ENCODE measurements around the gene DCPS.

DCPS gene

GRCh38 chr11:126334659-126335462 is 31.0 kb downstream of the DCPS start:
- no peaks in the 10 kb centered on the region for H3K9me3 ChIP-seq (ENCODE audit: control insufficient read depth in 1 of 2, low read length in 2 of 2)
- no peak overlapping the region for H3K27ac ChIP-seq (ENCODE audit: low read depth, low read length)
- H3K9ac ChIP-seq (ENCODE audit: low read depth in 1 of 2, low read length in 2 of 2): no peak overlapping the region
- H3K4me3 ChIP-seq (ENCODE audit: low read depth in 1 of 2, low read length in 2 of 2): no peak overlapping the region
- no peaks in the 10 kb centered on the region for H3K27me3 ChIP-seq (ENCODE audit: control insufficient read depth in 1 of 2, insufficient read depth in 2 of 2, low read length in 2 of 2)
- H3K36me3 ChIP-seq (ENCODE audit: control insufficient read depth in 1 of 2, insufficient read depth in 2 of 2, low read length in 2 of 2): peaks cover 15 to 47% of the 10 kb centered on the region in 2 donors
- peaks cover 0 to 14% of the 10 kb centered on the region in 2 donors for H3K4me1 ChIP-seq (ENCODE audit: control insufficient read depth in 1 of 2, insufficient read depth in 2 of 2, low read length in 2 of 2)

- Histone ChIP-seq H3K4me1 (ENCODE audit: control insufficient read depth in 1 of 2, insufficient read depth in 2 of 2, low read length in 2 of 2) (peaks cover 0 to 14% of the 10 kb centered on the region in 2 donors), H3K36me3 (ENCODE audit: control insufficient read depth in 1 of 2, insufficient read depth in 2 of 2, low read length in 2 of 2) (peaks cover 15 to 47% of the 10 kb centered on the region in 2 donors), H3K4me3 (ENCODE audit: low read depth in 1 of 2, low read length in 2 of 2) (no peak overlapping the region), H3K9ac (ENCODE audit: low read depth in 1 of 2, low read length in 2 of 2) (no peak overlapping the region), H3K9me3 (ENCODE audit: control insufficient read depth in 1 of 2, low read length in 2 of 2) (no peaks in the 10 kb centered on the region), H3K27ac (ENCODE audit: low read depth, low read length) (no peak overlapping the region), H3K27me3 (ENCODE audit: control insufficient read depth in 1 of 2, insufficient read depth in 2 of 2, low read length in 2 of 2) (no peaks in the 10 kb centered on the region)
Observed at GRCh38 chr11:126335463-126335760, 31.6 kb downstream of the DCPS start.

- no peaks in the 10 kb centered on the region for H3K9me3 ChIP-seq (ENCODE audit: control insufficient read depth in 1 of 2, low read length in 2 of 2)
- no peak overlapping the region for H3K27ac ChIP-seq (ENCODE audit: low read depth, low read length)
- H3K4me1 ChIP-seq (ENCODE audit: control insufficient read depth in 1 of 2, insufficient read depth in 2 of 2, low read length in 2 of 2): peaks cover 0 to 14% of the 10 kb centered on the region in 2 donors
- no peak overlapping the region for H3K9ac ChIP-seq (ENCODE audit: low read depth in 1 of 2, low read length in 2 of 2)
- H3K36me3 ChIP-seq (ENCODE audit: control insufficient read depth in 1 of 2, insufficient read depth in 2 of 2, low read length in 2 of 2): peaks cover 15 to 48% of the 10 kb centered on the region in 2 donors
- H3K4me3 ChIP-seq (ENCODE audit: low read depth in 1 of 2, low read length in 2 of 2): no peak overlapping the region
- H3K27me3 ChIP-seq (ENCODE audit: control insufficient read depth in 1 of 2, insufficient read depth in 2 of 2, low read length in 2 of 2): no peaks in the 10 kb centered on the region
Observed at GRCh38 chr11:126336138-126336541, 32.3 kb downstream of the DCPS start.

GRCh38 chr11:126336671-126337101 is 32.8 kb downstream of the DCPS start:
- H3K4me3 ChIP-seq (ENCODE audit: low read depth in 1 of 2, low read length in 2 of 2): no peak overlapping the region
- peaks cover 0 to 13% of the 10 kb centered on the region in 2 donors for H3K4me1 ChIP-seq (ENCODE audit: control insufficient read depth in 1 of 2, insufficient read depth in 2 of 2, low read length in 2 of 2)
- peaks cover 11 to 49% of the 10 kb centered on the region in 2 donors for H3K36me3 ChIP-seq (ENCODE audit: control insufficient read depth in 1 of 2, insufficient read depth in 2 of 2, low read length in 2 of 2)
- no peak overlapping the region for H3K27ac ChIP-seq (ENCODE audit: low read depth, low read length)
- H3K9me3 ChIP-seq (ENCODE audit: control insufficient read depth in 1 of 2, low read length in 2 of 2): no peaks in the 10 kb centered on the region
- no peaks in the 10 kb centered on the region for H3K27me3 ChIP-seq (ENCODE audit: control insufficient read depth in 1 of 2, insufficient read depth in 2 of 2, low read length in 2 of 2)
- H3K9ac ChIP-seq (ENCODE audit: low read depth in 1 of 2, low read length in 2 of 2): no peak overlapping the region

GRCh38 chr11:126337126-126337473 is 33.2 kb downstream of the DCPS start:
- Histone ChIP-seq H3K4me3 (ENCODE audit: low read depth in 1 of 2, low read length in 2 of 2) (no peak overlapping the region), H3K27me3 (ENCODE audit: control insufficient read depth in 1 of 2, insufficient read depth in 2 of 2, low read length in 2 of 2) (no peaks in the 10 kb centered on the region), H3K4me1 (ENCODE audit: control insufficient read depth in 1 of 2, insufficient read depth in 2 of 2, low read length in 2 of 2) (peaks cover 0 to 10% of the 10 kb centered on the region in 2 donors), H3K9ac (ENCODE audit: low read depth in 1 of 2, low read length in 2 of 2) (no peak overlapping the region), H3K27ac (ENCODE audit: low read depth, low read length) (no peak overlapping the region), H3K36me3 (ENCODE audit: control insufficient read depth in 1 of 2, insufficient read depth in 2 of 2, low read length in 2 of 2) (peaks cover 7 to 49% of the 10 kb centered on the region in 2 donors), H3K9me3 (ENCODE audit: control insufficient read depth in 1 of 2, low read length in 2 of 2) (no peaks in the 10 kb centered on the region)

GRCh38 chr11:126337474-126338241 is 33.8 kb downstream of the DCPS start:
- Histone ChIP-seq H3K4me3 (ENCODE audit: low read depth in 1 of 2, low read length in 2 of 2) (no peak overlapping the region), H3K9ac (ENCODE audit: low read depth in 1 of 2, low read length in 2 of 2) (no peak overlapping the region), H3K27me3 (ENCODE audit: control insufficient read depth in 1 of 2, insufficient read depth in 2 of 2, low read length in 2 of 2) (no peaks in the 10 kb centered on the region), H3K36me3 (ENCODE audit: control insufficient read depth in 1 of 2, insufficient read depth in 2 of 2, low read length in 2 of 2) (peaks cover 3 to 46% of the 10 kb centered on the region in 2 donors), H3K9me3 (ENCODE audit: control insufficient read depth in 1 of 2, low read length in 2 of 2) (no peaks in the 10 kb centered on the region), H3K27ac (ENCODE audit: low read depth, low read length) (no peak overlapping the region), H3K4me1 (ENCODE audit: control insufficient read depth in 1 of 2, insufficient read depth in 2 of 2, low read length in 2 of 2) (peaks cover 0 to 10% of the 10 kb centered on the region in 2 donors)

GRCh38 chr11:126338346-126339055 is 34.6 kb downstream of the DCPS start:
- H3K9me3 ChIP-seq (ENCODE audit: control insufficient read depth in 1 of 2, low read length in 2 of 2): no peaks in the 10 kb centered on the region
- H3K4me3 ChIP-seq (ENCODE audit: low read depth in 1 of 2, low read length in 2 of 2): no peak overlapping the region
- H3K27me3 ChIP-seq (ENCODE audit: control insufficient read depth in 1 of 2, insufficient read depth in 2 of 2, low read length in 2 of 2): no peaks in the 10 kb centered on the region
- peaks cover 0 to 10% of the 10 kb centered on the region in 2 donors for H3K4me1 ChIP-seq (ENCODE audit: control insufficient read depth in 1 of 2, insufficient read depth in 2 of 2, low read length in 2 of 2)
- H3K27ac ChIP-seq (ENCODE audit: low read depth, low read length): no peak overlapping the region
- peaks cover 5 to 46% of the 10 kb centered on the region in 2 donors for H3K36me3 ChIP-seq (ENCODE audit: control insufficient read depth in 1 of 2, insufficient read depth in 2 of 2, low read length in 2 of 2)
- no peak overlapping the region for H3K9ac ChIP-seq (ENCODE audit: low read depth in 1 of 2, low read length in 2 of 2)

- H3K36me3 ChIP-seq (ENCODE audit: control insufficient read depth in 1 of 2, insufficient read depth in 2 of 2, low read length in 2 of 2): peaks cover 8 to 53% of the 10 kb centered on the region in 2 donors
- no peak overlapping the region for H3K4me3 ChIP-seq (ENCODE audit: low read depth in 1 of 2, low read length in 2 of 2)
- no peaks in the 10 kb centered on the region for H3K27me3 ChIP-seq (ENCODE audit: control insufficient read depth in 1 of 2, insufficient read depth in 2 of 2, low read length in 2 of 2)
- no peak overlapping the region for H3K27ac ChIP-seq (ENCODE audit: low read depth, low read length)
- H3K4me1 ChIP-seq (ENCODE audit: control insufficient read depth in 1 of 2, insufficient read depth in 2 of 2, low read length in 2 of 2): peaks cover 0 to 10% of the 10 kb centered on the region in 2 donors
- H3K9me3 ChIP-seq (ENCODE audit: control insufficient read depth in 1 of 2, low read length in 2 of 2): no peaks in the 10 kb centered on the region
- H3K9ac ChIP-seq (ENCODE audit: low read depth in 1 of 2, low read length in 2 of 2): no peak overlapping the region
Observed at GRCh38 chr11:126339073-126339862, 35.4 kb downstream of the DCPS start.

- peaks cover 8 to 60% of the 10 kb centered on the region in 2 donors for H3K36me3 ChIP-seq (ENCODE audit: control insufficient read depth in 1 of 2, insufficient read depth in 2 of 2, low read length in 2 of 2)
- H3K4me1 ChIP-seq (ENCODE audit: control insufficient read depth in 1 of 2, insufficient read depth in 2 of 2, low read length in 2 of 2): peaks cover 0 to 10% of the 10 kb centered on the region in 2 donors
- H3K27me3 ChIP-seq (ENCODE audit: control insufficient read depth in 1 of 2, insufficient read depth in 2 of 2, low read length in 2 of 2): no peaks in the 10 kb centered on the region
- no peaks in the 10 kb centered on the region for H3K9me3 ChIP-seq (ENCODE audit: control insufficient read depth in 1 of 2, low read length in 2 of 2)
- H3K4me3 ChIP-seq (ENCODE audit: low read depth in 1 of 2, low read length in 2 of 2): no peak overlapping the region
- no peak overlapping the region for H3K9ac ChIP-seq (ENCODE audit: low read depth in 1 of 2, low read length in 2 of 2)
- H3K27ac ChIP-seq (ENCODE audit: low read depth, low read length): no peak overlapping the region
Observed at GRCh38 chr11:126339863-126340434, 36.1 kb downstream of the DCPS start.

Measured in duodenal mucosa (tissue), 2 donors.